SHP77 treated with DMSO at 0.1 percent for 48 hours (cell line): ENCODE results near the gene HDAC4.

Source experiments
- DNase-seq: peaks from one replicate; lab custom pipeline; 2025; lab: John Stamatoyannopoulos, UW

The HDAC4 gene

GRCh38 chr2:239008677-239009588, 391.9 kb downstream of the HDAC4 start:
- no peak for DNase-seq

GRCh38 chr2:239008004-239008403, 392.8 kb downstream of the HDAC4 start:
- DNase-seq: no peak

DNA sequence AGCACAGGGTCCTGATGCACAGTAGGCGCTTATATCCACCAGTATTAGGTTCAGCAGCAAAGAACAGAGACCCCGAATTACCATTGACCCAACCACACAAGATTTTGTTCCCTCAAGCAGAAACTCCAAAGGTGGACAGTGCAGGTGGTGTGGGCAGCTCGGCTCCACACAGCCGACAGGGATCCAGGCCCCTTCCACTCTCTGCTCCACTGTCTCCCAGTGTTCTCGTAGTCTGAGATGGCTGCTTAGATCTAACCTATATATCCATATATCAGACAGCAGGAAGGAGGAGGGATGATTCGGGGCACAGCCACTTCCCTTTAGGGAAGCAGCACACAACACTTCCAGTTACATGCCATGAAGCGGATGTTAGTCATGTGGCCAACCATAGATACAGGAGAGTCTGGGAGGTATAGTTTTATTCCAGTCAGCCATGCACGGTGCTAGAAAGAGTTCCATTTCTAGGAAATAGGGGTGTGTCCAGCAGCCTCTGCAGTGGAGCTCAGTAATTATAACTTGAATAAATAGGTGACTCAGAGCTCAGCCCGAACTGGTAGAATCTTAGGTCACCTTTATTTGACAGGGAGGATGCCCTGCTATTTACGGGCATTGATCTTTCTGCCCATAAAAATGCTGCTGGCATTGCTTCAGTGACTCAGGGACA, 394.1 kb downstream of the HDAC4 start:
- DNase-seq: no peak

GRCh38 chr2:239005586-239005985, 395.2 kb downstream of the HDAC4 start:
- no peak for DNase-seq

DNA sequence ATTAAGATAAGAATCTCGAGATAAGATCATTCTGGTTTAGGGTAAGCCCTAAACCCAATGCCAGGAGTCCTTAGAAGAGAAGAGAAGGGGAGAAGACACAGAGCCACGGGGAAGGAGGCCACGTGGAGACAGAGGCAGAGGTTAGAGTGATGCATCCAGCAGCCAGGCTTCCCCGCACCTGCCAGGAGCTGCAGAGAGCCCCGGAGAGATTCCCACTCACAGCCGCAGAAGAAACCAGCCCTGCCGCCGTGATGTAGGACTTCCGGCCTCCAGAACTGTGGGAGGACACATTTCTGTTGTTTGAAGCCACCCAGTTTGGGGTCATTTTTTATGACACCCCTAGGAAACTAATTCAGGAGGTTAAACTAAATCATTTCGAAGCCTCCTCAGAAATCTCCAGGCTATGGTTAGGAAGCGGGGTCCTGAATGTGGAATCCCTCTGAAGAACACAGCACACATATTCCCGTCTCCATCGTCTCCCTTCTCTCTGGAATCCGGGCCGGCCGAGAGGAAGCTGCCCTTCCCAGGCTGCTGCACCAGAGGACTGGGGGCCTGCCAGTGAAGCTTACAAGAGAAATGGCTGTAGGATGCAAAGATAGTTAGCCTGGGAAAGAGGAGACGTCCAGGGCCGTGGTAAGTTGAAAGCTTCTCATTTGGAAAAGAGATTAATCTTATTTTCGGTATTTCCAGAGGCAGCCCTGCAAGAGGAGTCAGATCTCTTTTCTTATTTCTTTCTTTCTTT, 396.4 kb downstream of the HDAC4 start:
- no peak for DNase-seq

DNA sequence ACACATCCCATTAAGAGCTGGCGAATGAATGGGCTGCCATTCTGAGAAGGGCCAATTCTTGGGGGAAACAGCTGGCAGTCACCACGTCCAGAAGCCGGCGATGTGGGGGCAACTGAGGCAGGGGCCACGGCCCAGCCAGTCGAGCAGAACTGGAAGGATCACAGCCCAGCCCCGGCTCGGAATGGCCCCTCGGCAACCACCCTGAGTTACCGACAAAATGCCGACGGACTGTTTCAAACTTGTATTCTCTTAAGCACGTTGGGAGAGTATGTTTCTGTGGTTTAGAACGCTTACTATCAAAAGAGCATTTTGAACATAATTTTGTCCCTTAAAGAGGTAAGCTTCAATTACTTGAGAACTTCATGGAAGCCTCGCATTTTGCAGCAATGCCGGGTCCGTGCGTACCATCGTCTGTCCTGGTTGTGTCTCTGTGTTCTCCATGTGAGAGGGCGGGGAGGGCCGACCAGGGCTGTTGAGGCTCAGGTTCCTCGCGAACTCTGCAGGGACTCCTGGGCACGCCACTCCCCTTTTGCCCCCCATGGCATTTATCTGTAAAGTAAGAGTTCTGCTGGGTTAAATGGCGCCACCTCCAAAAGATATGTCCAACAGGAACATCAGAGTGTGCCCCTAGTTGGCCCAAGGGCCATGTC, 397.1 kb downstream of the HDAC4 start:
- DNase-seq: no peak

DNA sequence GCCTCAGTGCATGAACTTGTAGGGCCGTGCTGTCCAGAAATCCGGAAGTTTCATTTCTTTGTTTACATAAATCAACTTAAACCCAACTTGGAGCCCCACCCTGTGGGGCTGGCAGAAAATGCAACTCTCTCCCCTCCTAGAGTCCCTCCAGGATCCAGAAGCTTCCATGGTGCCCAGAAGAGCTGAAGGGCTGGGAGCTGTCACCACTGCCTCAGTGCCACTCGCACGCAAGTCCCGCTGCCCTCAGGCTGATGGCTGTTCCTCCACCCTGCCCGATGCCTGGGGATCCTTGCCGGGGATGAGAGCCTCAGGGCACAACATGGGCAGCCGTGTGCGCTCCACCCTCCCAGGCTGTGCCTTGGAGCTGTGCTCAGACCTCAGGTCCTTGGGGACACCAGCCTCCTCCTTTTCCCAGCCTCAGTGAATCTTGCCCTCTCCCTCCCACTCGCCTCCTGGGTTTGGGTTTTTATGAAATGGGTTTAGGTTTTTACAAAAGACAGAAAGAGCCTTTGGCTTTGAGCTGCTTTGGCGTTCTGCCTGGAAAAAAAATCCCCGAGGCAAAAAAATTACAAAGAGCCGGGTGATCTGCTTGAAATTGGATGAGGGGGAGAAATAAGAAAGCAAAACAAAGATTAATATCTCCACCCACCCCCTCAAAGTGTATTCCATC, 397.7 kb downstream of the HDAC4 start:
- no peak for DNase-seq

GRCh38 chr2:239002591-239002953, 398.2 kb downstream of the HDAC4 start:
- DNase-seq: no peak

- DNase-seq: no peak
Observed at GRCh38 chr2:239001794-239002193, 399.0 kb downstream of the HDAC4 start.

DNA sequence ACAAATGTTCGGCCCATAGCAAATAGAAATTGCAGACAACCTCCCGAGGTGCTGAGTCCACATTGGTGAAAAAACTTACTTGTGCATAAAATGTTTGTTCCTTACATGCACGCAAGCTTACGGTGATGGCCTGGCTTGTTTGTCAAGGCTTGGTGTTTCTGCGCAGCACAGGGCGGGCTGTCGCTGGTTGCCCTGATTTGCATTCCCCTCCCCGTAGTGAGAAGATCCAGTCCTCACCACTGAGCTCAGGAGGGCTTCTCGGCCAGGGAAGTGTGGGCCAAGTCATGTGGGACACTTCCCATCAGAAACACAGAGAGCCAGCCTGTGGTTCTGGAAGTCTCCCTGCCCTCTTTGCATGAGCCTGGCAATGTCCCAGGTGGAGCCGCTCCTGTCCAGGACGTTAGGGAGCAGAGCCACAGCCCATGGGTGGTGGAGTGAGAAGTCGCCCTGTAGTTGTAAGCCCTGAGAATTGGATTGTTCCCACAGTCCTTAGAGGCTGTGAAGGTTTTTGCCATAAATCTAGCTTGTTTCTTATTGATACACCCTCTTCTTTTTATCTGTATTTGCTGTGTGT, 400.2 kb downstream of the HDAC4 start:
- no peak for DNase-seq

GRCh38 chr2:239000089-239000488, 400.7 kb downstream of the HDAC4 start:
- no peak for DNase-seq

GRCh38 chr2:238999291-238999741, 401.5 kb downstream of the HDAC4 start:
- no peak for DNase-seq

GRCh38 chr2:238998801-238999200, 402.0 kb downstream of the HDAC4 start:
- DNase-seq: no peak
